Stimulated activated CD4-positive, alpha-beta T cell treated with anti-CD3 and anti-CD28 coated beads, TNF-alpha, amount 100 ng/mL, for 1 hour (primary cell): ENCODE measurements around the gene TM4SF5.

Experiments used
- DNase-seq, 3 donors: peaks; one replicate each; pipeline ENCODE4 v3.0.0-alpha.2; 2020; ENCODE audit warnings: low read depth in 3 of 3, low spot score in 1 of 3

The TM4SF5 gene, protein sequence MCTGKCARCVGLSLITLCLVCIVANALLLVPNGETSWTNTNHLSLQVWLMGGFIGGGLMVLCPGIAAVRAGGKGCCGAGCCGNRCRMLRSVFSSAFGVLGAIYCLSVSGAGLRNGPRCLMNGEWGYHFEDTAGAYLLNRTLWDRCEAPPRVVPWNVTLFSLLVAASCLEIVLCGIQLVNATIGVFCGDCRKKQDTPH

DNA sequence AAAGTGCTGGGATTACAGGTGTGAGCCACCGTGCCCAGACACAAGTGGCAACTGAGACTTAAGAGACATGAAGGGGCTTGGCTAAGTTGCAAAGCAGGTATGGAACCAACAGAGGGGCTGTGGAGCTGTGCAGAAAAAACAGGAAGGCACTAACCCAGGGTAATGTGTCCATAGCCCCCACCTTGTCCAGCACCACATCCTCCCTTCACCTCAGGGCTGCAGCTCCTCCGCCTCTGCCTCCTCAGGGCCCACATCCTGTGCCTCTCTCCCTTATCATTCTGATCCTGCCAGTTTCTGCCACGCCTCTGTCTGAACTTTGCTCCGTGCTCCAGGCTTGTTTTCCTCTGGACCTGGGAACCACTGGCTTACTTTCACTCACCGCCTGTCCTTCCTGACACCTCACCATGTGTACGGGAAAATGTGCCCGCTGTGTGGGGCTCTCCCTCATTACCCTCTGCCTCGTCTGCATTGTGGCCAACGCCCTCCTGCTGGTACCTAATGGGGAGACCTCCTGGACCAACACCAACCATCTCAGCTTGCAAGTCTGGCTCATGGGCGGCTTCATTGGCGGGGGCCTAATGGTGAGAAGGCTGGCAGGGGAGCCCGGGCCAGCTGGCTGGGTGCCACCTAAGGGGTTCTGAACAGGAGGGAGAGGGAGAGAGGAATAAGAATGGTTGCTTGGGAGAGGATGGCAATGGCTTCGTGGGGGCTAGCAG, at the start of gene TM4SF5:
Gene TM4SF5, plus strand, starts transcription at position 368 of the 716 bp plus-strand sequence. Its CDS starts 37 bp downstream, at position 405.
- no peak for DNase-seq

DNA sequence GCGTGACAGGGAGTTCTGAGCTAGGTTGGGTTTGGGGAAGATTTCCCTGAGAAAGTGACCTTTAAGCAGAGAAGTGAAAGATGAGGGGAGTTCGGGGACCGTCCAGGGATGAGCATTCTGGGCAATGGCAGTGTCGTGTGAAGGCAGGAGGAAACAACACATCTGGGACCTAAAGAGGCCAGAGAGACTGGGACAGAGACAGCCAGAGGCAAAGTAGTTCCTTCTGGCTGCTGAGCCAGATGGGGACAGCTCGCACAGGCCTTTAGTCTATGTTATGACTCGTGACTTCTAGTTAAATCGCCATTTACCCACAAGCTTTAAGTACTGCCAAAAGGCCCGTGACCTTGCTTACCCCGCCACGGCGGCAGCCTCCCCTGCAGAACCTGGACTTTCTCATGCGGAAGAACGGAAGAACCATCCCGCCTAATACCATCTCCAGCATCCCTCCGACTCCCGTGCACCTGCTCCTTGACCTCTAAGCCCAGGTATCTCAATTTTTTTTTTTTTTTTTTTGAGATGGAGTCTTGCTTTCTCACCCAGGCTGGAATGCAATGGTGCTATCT, 48.9 kb upstream of the TM4SF5 start:
- no peak for DNase-seq

DNA sequence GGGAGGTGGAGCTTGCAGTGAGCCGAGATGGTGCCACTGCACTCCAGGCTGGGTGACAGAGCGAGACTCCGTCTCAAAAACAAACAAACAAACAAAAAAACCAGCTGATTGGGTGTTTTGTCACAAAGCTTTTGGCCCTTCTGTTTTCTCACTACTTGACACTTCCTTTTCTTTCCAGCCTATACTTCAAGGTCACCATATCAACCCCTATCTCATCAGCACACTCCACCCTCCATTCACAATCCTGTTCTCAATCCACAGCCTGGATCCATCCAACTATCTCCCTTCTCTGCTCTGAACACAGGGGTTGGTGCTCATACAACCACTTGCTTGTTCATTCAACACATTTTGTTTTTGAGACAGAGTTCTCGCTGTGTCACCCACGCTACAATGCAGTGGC, 47.0 kb upstream of the TM4SF5 start:
- DNase-seq = no peak

DNA sequence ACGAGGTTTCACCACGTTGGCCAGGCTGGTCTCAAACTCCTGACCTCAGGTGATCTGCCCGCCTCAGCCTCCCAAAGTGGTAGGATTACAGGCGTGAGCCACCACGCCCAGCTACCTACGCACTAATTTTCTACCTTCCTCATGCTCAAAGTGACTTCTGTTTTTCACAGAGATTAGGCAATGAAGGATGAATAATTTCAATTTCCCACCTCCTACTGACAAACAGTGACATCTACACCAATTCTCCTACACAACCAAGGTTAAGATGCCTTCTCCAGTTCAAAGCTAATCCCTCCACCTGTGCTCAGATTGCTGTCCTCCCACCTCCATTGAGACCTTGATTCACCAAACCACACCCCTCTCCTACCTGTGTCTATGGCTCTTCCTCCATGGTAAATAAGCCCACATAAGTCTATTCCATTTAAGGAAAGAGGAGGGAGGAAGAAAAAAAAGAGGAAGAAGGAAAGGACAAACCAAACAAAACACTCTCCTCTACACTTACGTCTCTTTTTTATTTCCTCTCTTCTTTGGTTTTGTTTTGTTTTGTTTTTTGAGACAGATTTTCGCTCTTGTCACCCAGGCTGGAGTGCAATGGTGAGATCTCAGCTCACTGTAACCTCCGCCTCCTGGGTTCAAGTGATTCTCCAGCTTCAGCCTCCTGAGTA, 45.9 kb upstream of the TM4SF5 start:
- DNase-seq = no peak

DNA sequence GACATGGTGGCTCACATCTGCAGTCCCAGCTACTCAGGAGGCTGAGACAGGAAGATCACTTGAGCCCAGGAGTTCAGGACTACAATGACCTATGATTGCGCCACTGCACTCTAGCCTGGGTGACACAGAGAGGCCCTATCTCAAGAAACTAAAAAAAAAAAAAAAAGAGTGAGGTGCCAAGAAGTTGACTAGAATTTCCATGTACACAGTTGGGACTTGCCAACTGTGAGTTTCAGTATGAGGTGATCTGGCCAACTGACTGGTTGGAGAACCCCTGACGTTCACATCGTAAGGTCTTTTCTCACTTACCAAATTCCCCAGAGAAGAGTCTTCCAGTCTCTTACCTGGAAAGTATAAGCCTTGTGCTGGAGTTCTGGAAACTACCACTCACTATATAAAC, 43.6 kb upstream of the TM4SF5 start:
- DNase-seq = no peak

DNA sequence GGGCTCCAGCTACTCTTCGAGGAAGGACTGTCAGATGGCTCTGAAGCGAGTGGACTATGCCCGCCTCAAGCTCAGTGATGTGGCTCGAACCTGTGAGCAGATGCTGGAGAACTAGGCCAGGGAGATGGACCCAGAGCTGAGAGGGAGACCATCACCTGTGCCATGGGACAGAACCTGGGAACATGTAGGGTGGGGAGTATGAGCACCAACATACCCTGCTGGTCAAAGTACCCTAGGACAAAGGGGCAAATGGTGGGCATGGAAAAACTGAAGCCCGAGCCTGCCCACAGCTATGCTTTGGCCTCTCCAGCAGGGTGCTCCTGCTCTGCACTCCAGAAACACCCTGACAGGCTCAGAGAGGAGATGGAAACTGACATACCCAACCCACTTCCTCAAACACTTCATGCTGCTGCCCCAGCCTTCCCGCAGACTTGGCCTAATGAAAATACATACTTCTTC, 38.6 kb upstream of the TM4SF5 start:
- DNase-seq = no peak

DNA sequence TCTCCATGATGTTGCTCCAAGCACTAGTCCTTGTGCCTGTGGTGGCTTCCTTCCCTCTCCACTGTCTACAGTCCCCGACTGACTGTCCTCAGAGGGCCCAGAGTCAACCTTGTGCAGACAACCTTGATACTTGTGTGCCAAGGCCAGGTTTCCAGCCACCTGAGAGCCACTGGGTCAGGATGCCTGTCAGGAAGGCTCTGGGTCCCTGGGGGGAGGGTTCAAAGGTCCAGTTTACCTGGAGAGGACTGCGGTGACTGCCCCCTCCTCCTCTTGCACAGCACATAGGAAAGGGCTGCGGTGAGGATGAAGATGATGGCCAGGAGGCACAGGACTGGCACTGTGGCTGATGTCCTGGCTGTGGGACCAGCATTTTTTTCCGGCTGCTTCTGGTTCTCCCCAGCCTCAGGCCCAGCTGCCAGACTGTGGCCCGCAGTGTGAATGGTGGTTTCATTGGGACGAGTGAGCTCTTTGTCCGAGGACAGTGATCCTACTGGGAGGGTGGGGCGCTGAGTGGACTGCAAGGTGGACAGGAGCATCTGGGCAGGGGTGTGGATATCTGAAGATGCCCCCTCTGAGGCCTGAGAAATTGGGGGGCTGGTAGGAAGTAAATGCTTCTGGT, 36.7 kb upstream of the TM4SF5 start:
- no peak for DNase-seq

DNA sequence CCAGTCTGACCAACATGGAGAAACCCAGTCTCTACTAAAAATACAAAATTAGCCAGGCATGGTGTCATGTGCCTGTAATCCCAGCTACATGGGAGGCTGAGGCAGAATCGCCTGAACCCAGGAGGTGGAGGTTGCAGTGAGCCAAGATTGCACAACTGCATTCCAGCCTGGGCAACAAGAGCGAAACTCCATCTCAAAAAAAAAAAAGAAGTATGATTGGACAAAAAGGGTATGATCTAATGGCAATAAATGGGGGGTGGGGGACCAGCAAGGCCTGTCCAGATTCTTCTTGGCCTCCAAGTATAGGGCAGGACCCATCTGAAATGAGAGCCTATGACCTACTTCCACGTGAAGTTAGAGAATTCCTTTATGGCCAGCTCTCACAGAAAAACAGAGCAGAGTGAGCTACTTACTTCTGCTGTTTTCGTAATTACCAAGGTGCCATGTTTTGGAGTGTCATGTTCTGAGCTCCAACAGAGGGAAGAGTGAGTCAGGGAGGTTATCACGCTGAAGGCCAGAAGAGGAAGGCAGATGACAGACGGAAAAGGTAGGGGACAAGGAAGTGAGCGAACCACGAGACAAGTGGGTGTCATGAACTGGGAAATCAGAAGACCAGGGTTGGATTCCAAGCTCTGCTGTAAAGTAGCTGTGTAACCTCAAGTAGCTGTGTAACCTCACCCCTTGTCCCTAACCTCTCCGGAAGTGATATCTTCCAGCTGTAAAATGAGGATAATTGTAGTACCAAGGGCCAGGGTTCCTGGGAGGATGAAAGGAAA, 35.6 kb upstream of the TM4SF5 start:
- DNase-seq = no peak

DNA sequence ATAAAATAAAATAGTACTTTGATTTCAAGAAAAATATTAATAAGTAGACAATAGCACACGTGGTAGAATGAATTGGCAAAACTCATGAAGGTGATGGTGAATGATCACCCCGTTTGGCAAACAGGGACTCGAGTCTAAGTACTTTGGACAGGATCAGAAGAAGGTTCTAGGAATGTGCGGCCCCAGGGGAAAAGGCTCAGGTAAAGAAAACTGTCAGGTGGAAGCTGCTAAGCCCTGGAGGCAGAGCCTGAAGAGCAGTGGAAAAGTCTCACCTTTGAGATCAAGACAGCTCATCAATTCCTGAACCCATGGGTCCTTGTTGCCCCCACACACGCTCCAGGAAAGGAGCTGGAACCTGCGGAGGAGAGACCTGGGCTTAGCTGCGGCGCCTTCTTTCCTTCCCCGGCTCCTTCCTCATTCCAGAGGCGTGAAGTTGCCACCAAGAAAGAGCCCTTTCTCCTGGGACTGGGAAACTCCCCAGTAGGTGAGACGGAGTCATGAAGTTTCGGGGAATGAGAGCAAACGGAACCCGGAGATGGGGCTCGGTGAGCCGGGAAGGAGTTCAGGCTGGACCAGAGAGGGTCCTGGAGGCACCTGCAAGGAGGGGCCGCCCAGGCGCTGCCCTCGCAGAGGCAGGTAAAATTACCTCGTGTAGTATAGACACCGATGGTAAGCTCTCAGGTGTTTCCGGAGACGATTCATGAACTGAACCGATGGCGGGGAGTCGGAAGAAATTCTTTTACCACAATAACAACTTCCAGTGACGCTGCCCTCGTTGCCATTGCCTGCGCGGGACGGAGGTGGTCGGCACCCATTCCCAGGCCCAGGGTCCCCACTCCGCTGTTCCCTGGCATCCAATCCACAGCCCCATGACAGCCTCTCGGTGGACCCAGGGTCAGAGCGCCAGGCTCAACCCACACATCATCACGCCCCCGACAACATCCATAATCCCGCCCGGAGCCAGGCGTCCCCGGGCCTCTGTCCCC, 33.3 kb upstream of the TM4SF5 start:
- no peak for DNase-seq

DNA sequence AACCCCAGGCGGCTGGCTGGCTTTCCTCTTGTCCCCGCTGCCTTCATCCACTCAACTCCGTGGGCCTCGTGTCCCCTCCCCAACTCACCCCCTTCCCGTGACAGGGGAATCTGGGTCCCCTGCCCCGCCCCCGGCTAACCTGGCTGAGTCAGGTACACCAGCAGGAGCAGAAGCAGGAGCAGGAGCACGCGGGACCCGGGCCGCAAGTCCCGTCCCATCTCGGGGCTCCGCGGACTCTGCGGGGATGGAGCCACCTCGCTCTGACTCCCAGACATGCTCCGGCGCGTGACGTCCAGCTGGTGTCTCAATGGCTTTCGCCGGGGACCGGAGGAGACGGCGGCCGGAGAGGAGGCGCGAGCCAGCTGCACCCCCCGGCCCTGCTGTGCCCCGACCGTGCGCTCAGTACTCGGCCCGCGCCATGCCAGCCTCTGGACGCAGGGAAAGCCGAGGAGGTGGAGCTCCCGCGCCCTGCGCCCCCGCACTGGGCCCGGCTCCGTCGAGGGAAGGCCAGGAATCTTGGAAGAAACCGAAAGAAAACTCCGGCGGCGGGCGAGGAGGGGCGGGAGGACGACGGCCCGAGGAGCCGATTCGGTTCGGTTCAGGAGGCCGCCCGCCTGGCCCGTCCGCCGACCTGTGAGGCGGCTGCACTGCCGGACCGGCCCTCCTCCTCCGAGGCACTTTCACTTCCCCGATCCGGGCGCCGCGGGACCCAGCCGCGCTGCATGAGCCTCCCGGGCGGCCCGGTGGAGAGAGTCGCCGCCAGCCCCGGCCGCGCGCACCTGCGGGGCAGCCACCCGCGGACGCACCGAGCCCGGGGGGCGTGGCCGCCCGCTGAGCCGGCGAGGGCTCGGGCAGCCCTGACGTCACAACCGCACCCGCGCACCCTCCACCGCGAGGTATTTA, 32.3 kb upstream of the TM4SF5 start, which contains the start of the genes CXCL16 and ZMYND15:
Gene CXCL16, minus strand, starts transcription at position 807 of the 903 bp plus-strand sequence. Its CDS starts 589 bp downstream, at position 218.
Gene ZMYND15, plus strand, starts transcription at position 712 of the 903 bp plus-strand sequence. CDS start 716 bp downstream, outside the sequence.
- no peak for DNase-seq

DNA sequence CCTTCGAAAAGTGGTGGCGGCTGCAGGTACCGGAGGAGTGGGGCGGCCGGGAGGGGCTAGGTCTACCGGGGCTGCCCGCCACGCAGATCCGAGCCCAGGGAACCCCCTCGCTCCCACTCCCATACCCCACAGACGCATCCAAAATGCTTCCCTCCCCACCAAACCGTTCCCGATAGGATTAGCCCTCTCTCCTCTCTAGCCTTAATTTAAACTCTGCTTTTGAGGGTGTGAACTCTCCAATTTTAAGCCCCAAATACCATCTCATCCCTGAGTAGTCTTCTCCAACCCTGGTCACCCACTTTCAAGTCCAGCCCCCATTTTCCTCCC, 31.7 kb upstream of the TM4SF5 start:
- no peak for DNase-seq

DNA sequence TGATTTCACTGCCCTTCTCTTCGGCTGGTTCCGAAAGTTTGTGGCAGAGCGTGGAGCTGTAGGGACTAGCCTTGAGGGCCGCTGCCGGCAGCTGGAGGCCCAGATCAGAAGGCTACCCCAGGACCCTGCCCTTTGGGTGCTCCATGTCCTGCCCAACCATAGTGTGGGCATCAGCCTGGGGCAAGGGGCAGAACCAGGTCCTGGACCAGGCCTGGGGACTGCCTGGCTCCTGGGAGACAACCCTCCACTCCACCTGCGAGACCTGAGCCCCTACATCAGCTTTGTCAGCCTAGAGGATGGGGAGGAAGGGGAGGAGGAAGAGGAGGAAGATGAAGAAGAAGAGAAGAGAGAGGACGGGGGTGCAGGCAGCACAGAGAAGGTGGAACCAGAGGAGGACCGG, 31.1 kb upstream of the TM4SF5 start:
- DNase-seq = no peak

DNA sequence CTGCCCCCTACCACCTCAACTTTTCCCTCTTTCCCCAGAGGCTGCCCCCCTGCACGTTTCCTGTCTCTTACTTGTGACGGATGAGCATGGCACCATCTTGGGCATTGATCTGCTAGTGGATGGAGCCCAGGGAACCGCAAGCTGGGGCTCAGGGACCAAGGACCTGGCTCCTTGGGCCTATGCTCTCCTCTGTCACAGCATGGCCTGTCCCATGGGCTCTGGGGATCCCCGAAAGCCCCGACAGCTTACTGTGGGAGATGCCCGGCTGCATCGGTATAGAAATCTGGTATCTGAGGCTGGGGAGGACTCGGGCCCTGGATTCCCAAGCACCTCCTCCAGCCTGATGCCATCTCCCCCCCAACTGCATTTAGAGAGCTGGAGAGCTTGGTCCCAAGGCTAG, 30.1 kb upstream of the TM4SF5 start:
- no peak for DNase-seq

DNA sequence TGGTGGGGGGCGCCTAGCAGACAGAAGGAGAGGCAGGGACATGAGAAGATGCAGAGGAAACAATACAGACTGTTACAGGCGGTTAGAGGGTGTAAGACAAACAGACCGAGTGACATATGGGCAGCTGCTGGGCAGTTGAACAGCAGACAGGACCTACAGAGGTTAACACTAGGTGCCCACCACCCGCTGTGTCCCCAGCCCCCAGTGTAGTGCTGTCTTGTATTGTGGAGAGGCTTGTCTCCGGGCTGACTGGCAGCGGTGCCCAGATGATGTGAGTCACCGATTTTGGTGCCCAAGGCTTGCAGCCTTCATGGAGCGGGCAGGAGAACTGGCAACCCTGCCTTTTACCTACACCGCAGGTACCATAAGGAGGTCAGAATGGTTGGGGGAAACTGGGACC, 29.6 kb upstream of the TM4SF5 start:
- DNase-seq = no peak

DNA sequence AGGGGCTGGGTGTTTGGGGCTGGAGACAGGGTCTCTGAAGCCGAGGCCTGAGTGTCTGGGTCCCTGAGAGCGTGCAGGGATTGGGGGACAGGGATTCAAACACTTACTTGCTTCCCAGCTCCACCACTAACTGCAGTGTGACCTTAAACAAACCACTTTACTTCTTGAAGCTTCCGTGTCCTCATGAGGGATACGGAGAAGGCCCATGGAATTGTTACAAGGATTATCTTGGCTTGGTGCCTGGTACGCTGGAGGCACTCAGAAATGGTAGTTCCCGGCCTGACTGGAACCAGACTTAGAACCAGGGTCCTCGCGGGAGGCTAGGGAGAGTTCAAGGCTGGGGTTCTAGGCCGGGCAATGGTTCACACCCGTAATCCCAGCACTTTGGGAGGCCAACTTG, 29.1 kb upstream of the TM4SF5 start:
- DNase-seq = no peak

DNA sequence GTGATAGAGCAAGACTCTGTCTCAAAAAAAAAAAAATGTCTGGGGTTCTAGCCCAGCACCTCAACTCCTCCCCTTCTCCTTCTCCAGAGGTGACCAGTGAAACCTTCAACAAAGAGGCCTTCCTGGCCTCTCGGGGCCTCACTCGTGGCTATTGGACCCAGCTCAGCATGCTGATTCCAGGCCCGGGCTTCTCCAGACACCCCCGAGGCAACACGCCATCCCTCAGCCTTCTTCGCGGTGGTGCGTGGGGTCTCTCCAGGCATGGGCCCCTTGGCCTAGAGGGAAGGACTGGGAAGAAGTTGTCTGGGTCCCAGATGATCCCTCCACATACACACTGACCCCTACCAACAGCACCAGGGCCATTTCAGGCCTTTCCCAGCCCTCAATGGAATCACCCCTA, 28.5 kb upstream of the TM4SF5 start:
- no peak for DNase-seq

DNA sequence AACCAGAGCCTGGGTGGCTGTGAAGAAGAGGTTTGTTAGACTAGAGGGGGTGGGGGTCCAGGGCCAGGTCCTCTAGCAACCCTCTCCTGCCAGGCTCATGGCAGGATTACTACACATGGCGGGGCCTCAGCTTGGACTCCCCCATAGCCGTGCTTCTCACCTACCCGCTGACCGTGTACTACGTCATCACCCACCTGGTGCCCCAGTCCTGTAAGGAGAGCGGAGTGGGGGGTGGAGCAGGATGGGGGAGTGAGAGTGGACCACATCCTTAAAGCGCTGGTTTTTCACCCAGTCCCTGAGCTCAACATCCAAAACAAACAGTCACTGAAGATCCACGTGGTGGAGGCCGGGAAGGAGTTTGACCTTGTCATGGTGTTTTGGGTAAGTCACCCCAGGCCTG, 27.8 kb upstream of the TM4SF5 start:
- no peak for DNase-seq
